HG02852 (cell line): ENCODE measurements around the gene MEGF6.

Source experiments
- ATAC-seq: cut with Tn5 transposase; IDR thresholded peaks from one replicate; pipeline ENCODE4 v1.9.1; 2021; ENCODE audit warnings: mild to moderate bottlenecking, moderate library complexity; ENCODE audit not compliant: unreplicated experiment

The MEGF6 gene

GRCh38 chr1:3644273-3644672 is 33.0 kb upstream of the MEGF6 start:
- no peak for ATAC-seq

DNA sequence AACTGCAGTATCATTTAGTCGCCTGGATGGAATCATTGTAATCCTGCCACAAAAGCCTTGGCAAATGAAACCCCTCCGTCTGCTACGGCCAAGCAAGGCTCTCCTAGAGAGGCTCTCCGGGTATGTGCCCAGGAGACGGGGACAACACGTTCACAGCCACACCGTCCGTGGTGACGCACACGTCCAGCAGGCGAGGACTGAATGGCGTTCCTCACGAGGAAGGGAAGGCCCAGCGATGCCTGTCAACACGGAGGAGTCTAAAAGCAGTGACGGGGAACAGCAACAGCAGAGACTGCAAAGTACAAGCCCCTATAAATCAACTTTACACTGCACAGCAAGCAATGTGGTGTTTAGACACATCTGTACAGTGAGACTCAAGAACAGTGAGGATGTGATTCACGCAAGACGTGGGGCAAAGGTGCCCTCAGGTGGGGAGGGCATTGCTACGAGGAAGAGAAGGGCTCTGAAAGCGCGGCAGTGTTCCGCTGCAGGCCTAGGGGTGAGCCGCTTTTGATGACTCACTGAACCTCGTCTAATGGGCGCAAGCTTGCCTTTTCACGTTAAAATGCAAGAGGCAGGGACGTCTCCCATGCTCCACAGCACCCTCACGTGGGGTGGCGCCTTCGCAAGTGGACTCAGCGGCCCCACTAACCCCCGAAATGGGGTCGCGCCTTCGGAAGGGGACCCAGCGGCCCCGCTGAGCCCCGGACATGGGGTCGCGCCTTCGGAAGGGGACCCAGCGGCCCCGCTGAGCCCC is 31.8 kb upstream of the MEGF6 start:
- ATAC-seq, result no peak

DNA sequence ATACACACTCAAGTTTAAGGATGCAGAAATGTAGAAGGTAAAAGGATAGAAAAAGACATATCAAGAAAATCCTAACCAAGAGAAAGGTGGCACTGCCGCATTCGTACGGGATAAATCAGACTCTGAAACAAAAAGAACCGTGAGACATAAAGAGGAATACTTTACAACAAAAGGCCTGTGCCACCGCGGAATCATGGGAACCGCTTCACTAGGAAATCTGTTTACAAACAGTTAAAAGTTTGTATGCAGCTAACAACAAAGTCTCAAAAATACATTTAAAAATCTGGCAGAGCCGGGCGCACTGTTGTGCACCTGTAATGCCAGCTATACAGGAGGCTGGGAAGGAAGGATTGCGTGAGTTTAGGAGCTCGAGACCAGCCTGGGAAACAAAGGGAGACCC is 30.5 kb upstream of the MEGF6 start:
- no peak for ATAC-seq

GRCh38 chr1:3641046-3641760 is 29.9 kb upstream of the MEGF6 start:
- ATAC-seq, result no peak

- no peak for ATAC-seq
Measured at GRCh38 chr1:3640121-3640837, 29.0 kb upstream of the MEGF6 start.

GRCh38 chr1:3639397-3639911 is 28.1 kb upstream of the MEGF6 start:
- ATAC-seq, result no peak

DNA sequence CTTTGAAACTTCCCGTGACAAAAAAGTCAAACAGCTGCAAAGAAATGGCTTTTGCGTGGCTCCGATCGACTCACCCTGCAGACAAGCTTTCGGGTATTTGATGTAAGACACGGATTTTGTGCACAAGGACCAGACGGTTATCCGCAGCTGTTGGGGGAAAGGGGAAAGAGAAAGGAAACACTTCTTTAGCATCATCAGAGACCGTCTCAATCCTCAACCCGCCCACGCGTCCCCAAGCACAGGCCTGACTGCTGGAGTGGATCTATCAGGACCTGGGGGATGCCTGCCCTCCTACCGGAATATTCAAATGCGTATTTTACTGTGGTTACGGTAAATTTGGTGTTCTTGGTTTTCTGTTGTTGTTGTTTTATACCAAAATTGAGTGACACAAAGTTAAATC is 27.4 kb upstream of the MEGF6 start:
- ATAC-seq, result no peak

GRCh38 chr1:3638027-3638426 is 26.7 kb upstream of the MEGF6 start:
- ATAC-seq, result no peak

- ATAC-seq, result no peak
Measured at GRCh38 chr1:3636531-3636930, 25.2 kb upstream of the MEGF6 start.

- ATAC-seq, result no peak
Measured at GRCh38 chr1:3636080-3636479, 24.8 kb upstream of the MEGF6 start.

- ATAC-seq, result no peak
Measured at GRCh38 chr1:3634059-3634800, 22.9 kb upstream of the MEGF6 start.

DNA sequence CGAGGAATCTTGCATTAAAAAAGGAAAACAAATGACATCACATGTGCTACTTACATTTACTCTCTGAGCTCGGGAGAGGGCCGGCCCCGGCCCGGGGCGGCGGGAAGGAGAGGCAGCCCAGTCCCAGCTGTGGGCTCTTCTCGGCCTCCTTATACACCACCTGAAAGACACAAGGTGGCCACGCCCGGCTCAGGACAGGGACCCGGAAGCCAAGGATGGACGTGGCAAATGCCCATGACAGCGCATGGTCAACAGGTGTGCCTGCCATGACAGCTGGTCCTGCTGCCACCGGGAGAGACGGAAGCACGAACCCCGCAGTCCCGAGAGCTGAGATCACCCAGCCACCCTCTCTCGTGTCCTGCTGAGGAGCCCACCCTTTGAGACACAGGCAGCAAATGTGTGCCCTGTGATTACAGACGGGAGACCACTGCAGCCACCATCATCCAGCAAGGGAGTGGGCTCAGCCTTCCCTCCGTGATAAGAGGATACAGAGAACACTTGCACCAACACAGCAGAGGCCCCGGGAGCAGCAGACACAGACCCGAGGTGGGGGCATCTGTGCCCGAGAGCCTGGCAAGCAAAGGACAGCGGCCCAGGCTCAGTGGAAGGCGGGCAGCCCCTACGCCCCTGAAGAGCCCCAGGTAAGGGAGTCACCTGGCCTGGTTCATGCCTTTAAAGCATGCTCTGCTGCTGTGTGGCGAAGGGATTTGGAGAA is 22.2 kb upstream of the MEGF6 start:
- ATAC-seq, result no peak

DNA sequence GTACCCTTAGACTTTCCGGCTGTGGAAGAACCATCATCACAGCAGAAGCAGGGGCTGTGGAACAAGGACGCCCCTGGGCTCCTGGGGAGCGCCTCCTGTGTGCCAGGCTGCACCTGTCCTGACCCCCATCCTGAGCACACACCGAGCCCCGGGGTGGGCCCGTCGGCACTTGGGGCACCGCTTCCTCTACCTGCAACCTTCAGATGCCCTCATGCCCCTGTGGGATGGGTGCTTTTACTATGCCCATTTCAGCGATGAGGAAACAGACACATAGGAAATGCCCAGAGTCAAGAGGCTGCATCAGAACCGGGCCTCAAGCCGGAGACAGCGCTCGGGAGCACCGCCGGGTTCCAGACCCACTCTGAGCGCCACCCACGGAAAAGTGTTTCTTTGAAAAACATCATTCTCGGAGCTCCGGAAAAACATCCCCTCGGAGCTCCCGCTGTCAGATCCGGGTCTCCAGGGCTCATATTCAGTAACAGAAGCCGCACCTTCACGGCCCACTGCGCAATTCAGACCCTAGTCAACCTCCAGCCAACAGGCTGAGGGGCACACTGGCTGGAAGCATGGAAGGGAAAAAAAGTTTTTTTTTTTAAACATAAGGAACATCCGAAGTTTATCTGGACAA is 21.5 kb upstream of the MEGF6 start:
- ATAC-seq, result no peak

DNA sequence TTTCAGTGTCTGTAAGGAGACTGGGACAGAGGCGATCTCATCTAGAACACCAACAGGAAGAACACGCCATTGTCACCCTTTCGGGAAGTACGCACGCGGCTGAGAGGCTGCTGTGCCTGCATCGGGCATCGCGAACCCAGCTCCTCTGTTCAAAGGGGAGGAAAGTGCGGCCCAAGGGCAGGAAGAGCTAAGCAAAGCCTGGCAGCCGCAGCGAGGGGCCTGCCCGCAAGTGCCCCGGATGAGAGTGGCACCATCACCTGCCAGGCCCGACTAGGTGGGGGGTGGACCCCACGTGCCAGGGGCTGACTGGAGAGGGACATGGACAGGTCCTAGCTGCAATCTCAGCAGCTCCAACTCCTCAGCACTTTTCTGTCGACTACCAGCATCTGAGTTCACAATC is 21.0 kb upstream of the MEGF6 start:
- no peak for ATAC-seq

DNA sequence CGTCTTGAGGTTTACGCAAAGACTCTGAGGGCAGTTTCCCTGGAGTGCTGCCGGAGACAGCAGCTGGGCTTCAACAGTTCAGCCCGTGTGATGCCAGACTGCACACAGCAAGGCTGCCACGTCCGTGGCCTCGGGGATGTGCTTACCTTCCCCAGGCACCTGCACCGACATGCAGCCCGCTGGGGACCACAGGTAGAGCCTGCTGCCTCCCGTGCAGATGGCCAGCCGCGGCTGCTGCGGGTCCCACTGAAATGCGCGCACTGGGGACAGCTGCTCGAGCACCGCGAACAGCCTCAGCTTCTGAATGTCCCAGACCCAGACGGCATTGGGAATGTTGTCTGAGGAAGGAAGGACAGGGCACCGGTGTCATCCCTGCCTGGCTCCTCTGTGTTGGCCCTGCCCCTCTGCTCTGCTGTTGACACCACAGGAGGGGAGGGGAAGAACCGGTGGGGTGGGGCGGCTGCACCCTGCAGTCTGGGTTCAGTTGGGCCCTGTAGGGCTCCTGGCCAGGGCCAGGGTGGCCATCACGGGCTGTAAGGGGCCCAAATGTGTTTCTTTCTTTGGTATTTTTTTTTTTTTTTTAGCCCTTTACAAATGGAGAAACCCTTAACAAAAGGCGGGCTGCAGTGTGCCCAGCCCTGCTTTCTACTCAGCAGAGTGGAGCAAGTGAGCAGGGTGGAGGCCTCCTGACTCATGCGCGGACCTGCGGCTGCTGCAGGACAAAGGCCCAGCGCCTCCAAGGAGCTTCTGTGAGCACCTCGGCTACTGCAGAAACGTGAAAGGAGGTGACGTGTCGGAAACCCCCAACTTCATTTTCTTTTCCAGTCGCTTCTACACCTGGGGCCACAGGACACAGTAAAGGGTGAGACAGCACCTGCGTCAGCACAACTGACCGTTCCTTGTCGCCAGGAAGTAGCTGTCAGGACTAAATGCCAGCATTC is 20.3 kb upstream of the MEGF6 start:
- no peak for ATAC-seq

GRCh38 chr1:3630914-3631313 is 19.6 kb upstream of the MEGF6 start:
- no peak for ATAC-seq

GRCh38 chr1:3630161-3630611 is 18.9 kb upstream of the MEGF6 start:
- no peak for ATAC-seq

- ATAC-seq, result no peak
Measured at GRCh38 chr1:3629561-3630160, 18.4 kb upstream of the MEGF6 start.
